ENCODE measurements around the gene YWHAG. TPM values are rescaled to one million over a fixed set of nuclear protein-coding genes. Genes with fewer than 3 reads are reported as not detected.
"Not testable (repeated sequence)": the region's sequence is repeated elsewhere in the genome, so short reads cannot be mapped to it uniquely, and the experiment has no call there.

YWHAG gene
- total RNA-seq, 4 donors from 2014 or later, result 49.8 to 86.2 (median 70.3) TPM

DNA sequence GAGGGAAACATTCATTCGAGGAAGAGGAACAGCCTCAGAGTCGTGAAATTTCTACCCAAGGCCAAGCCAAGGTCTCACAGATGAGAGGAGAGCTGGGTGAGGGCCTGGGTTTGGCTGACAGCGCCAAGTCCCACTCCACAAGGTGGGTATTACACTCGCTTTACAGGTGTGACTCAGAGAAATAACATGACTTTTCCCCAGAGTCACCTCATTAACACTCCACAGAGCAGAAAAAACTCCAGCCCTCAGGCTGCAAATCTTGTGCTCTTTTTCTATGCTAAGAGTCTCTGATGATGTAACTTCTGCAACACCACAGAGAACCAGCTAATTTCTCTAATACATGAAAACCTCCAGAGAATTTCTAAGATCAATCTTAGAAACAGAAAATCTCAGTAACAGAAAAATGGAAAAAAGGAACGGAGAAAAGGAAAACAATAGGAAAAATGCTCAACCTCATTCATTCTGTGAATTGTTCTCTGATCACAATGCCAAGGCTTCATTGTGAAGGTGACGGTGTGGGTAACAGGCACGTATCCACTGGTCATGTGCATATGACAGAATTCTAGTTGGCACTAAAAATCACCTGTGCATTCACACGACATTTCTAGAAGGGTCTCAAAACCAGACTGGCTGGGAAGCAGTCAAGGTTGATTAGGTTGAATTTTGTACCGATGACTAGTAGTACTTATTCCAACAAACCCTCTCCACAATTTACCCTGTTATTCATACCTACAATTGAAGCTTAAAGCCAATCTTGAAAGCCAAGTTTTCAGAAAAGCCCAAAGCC is 20.3 kb downstream of the YWHAG start:
- Histone ChIP-seq H3K4me1 (peaks cover 7 to 90% (median 9%) of the 10 kb centered on the region in 3 donors), H3K27ac (peak overlapping the region in 1 of 4 donors; percentile 9), H3K4me3 (no peak overlapping the region), H3K9me3 (no peaks in the 10 kb centered on the region), H3K36me3 (peaks cover 0 to 10% of the 10 kb centered on the region in 2 donors), H3K27me3 (no peaks in the 10 kb centered on the region)
- WGBS, 2 donors (ENCODE audit: low coverage in 1 of 2), result 70 to 72% methylated on average over 6 to 9 of the region's 9 CpGs
- TF ChIP-seq EP300 (IDR thresholded peaks at IDR 0.05) (no peak), POLR2A (IDR thresholded peaks at IDR 0.05) (no peak), POLR2AphosphoS5 (IDR thresholded peaks at IDR 0.05) (no peak)
- TF ChIP-seq, protein P1, sequence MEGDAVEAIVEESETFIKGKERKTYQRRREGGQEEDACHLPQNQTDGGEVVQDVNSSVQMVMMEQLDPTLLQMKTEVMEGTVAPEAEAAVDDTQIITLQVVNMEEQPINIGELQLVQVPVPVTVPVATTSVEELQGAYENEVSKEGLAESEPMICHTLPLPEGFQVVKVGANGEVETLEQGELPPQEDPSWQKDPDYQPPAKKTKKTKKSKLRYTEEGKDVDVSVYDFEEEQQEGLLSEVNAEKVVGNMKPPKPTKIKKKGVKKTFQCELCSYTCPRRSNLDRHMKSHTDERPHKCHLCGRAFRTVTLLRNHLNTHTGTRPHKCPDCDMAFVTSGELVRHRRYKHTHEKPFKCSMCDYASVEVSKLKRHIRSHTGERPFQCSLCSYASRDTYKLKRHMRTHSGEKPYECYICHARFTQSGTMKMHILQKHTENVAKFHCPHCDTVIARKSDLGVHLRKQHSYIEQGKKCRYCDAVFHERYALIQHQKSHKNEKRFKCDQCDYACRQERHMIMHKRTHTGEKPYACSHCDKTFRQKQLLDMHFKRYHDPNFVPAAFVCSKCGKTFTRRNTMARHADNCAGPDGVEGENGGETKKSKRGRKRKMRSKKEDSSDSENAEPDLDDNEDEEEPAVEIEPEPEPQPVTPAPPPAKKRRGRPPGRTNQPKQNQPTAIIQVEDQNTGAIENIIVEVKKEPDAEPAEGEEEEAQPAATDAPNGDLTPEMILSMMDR (IDR thresholded peaks at IDR 0.05), result no peak
- ATAC-seq, result no peak

DNA sequence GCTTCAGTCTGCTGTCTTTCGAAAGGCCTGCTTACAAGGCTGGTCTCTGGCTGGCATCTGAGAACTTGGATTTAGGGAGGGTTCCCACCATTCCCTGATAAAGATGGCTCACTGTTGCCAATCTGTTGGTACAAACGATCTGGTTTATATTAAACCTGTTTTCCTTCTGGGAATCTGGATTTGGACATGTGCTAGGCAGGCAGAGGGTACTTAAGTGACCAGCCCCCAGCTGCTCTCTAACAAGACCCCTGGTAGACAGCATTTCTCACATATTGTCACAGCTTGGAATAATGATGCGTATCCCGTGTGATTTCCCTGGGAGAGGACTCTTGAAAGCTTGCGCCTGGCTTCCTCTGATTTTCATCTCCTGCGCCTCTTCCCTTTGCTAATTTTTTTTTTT is 21.6 kb downstream of the YWHAG start:
- Histone ChIP-seq H3K9me3 (no peaks in the 10 kb centered on the region), H3K27me3 (no peaks in the 10 kb centered on the region), H3K4me1 (peaks cover 7 to 94% (median 21%) of the 10 kb centered on the region in 3 donors), H3K4me3 (no peak overlapping the region), H3K36me3 (no peaks in the 10 kb centered on the region), H3K27ac (no peak overlapping the region)
- no peak for ATAC-seq
- TF ChIP-seq POLR2AphosphoS5 (IDR thresholded peaks at IDR 0.05) (no peak), POLR2A (IDR thresholded peaks at IDR 0.05) (no peak), EP300 (IDR thresholded peaks at IDR 0.05) (no peak)
- TF ChIP-seq, protein P1 (IDR thresholded peaks at IDR 0.05), result no peak
- WGBS, 2 donors (ENCODE audit: low coverage in 1 of 2), result 79 to 87% methylated on average over 5 to 6 of the region's 6 CpGs

DNA sequence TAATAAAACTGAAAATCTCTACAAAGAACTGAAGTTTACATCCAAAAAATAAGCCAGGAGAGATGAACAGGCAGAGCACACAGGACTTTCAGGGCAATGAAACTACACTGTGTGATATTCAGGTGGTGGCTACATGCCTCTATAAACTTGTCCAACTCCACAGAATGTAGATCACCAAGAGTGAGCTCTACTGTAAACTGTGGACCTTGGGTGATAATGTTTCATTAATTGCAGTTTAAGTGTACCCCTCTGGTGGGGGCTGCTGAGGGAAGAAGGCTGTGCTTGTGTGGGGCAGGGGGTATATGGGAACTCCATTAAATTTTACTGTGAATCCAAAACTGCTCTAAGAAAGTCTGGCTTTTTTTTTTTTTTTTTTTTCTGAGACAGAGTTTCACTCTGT is 22.7 kb downstream of the YWHAG start:
- TF ChIP-seq EP300 (IDR thresholded peaks at IDR 0.05), result no peak
- no peak for TF ChIP-seq POLR2A (IDR thresholded peaks at IDR 0.05)
- no peak for TF ChIP-seq POLR2AphosphoS5 (IDR thresholded peaks at IDR 0.05)
- TF ChIP-seq, protein P1 (IDR thresholded peaks at IDR 0.05), result no peak
- H3K4me1 ChIP-seq, result peaks cover 7 to 94% (median 21%) of the 10 kb centered on the region in 3 donors
- no peak overlapping the region for H3K4me3 ChIP-seq
- ATAC-seq, result no peak
- H3K27me3 ChIP-seq, result no peaks in the 10 kb centered on the region
- H3K36me3 ChIP-seq, result no peaks in the 10 kb centered on the region
- H3K27ac ChIP-seq, result no peak overlapping the region
- H3K9me3 ChIP-seq, result no peaks in the 10 kb centered on the region

DNA sequence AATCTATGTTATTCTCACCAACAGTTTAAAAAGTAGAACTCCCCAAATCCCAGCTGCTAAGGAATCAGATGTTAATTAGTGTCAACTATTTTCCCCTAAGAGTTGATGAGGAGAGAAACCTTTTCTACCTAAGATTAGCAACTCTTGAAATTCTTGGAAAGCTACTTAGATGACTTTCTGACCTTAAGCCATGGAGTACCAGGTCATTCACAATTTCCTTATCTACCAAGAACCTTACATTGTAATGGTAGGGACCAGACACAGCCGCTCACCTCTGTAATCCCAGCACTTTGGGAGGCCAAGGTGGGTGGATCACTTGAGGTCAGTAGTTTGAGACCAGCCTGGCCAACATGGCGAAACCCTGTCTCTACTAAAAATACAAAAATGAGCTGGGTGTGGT is 23.4 kb downstream of the YWHAG start:
- not testable (repeated sequence) for H3K27ac ChIP-seq

DNA sequence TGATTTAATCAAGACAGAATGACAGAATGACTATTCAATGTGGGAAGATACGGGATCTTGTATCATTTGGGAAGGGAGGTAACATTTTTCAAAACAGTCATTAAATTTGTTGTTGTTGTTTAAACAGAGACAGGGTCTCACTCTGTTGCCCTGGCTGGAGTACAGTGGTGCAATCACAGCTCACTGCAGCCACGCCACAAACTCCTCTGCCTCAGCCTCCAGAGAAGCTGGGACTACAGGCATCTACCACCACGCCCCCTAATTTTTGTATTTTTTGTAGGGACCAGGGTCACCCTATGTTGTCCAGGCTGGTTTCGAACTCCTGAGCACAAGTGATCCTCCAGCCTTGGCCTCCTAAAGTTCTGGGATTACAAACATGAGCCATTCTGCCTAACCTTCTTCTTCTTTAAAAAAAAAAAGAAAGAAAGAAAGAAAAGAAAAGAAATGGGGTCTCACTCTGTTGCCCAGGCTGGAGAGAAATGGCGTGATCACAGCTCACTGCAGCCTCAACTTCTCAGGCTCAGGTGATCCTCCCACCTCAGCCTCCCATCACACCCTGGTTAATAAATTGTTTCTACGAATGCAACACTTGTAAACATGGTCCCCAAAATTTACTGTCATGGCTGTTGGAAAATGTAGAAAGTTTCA is 24.3 kb downstream of the YWHAG start:
- TF ChIP-seq, protein P1 (IDR thresholded peaks at IDR 0.05), result no peak
- TF ChIP-seq POLR2AphosphoS5 (IDR thresholded peaks at IDR 0.05) (no peak), EP300 (IDR thresholded peaks at IDR 0.05) (no peak), POLR2A (IDR thresholded peaks at IDR 0.05) (no peak)
- peaks cover 0 to 7% of the 10 kb centered on the region in 2 donors for H3K36me3 ChIP-seq
- H3K9me3 ChIP-seq, result no peaks in the 10 kb centered on the region
- peaks cover 3 to 92% (median 16%) of the 10 kb centered on the region in 3 donors for H3K4me1 ChIP-seq
- H3K4me3 ChIP-seq, result no peak overlapping the region
- 74 to 78% methylated on average over 3 to 6 of the region's 6 CpGs for WGBS, 2 donors (ENCODE audit: low coverage in 1 of 2)
- no peak for ATAC-seq
- peak overlapping the region in 1 of 4 donors; percentile 53 for H3K27ac ChIP-seq
- no peaks in the 10 kb centered on the region for H3K27me3 ChIP-seq

More for the DNA sequence above, 23.4 kb downstream of the YWHAG start:
- WGBS, 2 donors (ENCODE audit: low coverage in 1 of 2), result 100% methylated on average over 1 of the region's 2 CpGs
- not testable (repeated sequence) for H3K4me3 ChIP-seq, H3K9me3 ChIP-seq, H3K27me3 ChIP-seq, H3K36me3 ChIP-seq, ATAC-seq
- H3K4me1 ChIP-seq, result peaks cover 3 to 94% (median 16%) of the 10 kb centered on the region in 3 donors
